ENCODE data around the gene TMEM31. TPM values are rescaled to one million over a fixed set of nuclear protein-coding genes. Genes with fewer than 3 reads are reported as not detected.

The TMEM31 gene
- total and polyA plus RNA-seq, 2 of the 8 experiments (the other 6 are each of a cell fraction or from before 2014, with no cell fraction given), result 0.65 TPM; not detected in 1

DNA sequence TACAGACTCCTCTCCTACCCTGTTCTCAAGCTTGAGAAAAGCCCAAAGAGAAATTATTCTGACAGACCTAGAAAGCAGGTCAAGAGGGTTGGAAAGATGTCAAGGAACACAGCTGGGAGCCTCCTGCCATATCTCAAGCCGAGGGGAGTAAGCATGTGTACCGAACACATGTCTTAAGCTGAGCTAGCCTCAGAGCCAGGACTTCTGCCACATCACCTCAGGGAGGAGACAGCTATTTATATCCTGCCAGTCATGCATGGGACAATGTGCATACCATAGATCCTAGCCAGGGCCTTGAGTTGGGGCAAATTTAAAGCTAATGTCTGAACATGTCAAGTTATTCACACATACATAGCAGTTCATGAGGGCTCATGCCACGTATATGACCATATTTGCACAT is 11.8 kb downstream of the TMEM31 start:
- no peak overlapping the region for H2AK5ac ChIP-seq (ENCODE audit: low read depth, low read length)
- no peak overlapping the region for H4K91ac ChIP-seq (replicated peaks; ENCODE audit: insufficient read length, low read length)
- H3K18ac ChIP-seq (ENCODE audit: extremely low read depth, low read length), result no peak overlapping the region
- H3K79me2 ChIP-seq (ENCODE audit: control insufficient read depth in 1 of 2, insufficient read depth in 2 of 2, low read length in 2 of 2), result no peaks in the 10 kb centered on the region
- H2BK15ac ChIP-seq (ENCODE audit: low read length), result no peak overlapping the region
- H3K27ac ChIP-seq (ENCODE audit: low read depth, low read length), result no peak overlapping the region
- H3K4me3 ChIP-seq (ENCODE audit: extremely low read depth in 1 of 4, insufficient read depth in 2 of 4, low read depth in 3 of 4, low read length in 4 of 4), result no peak overlapping the region
- H2AFZ ChIP-seq (ENCODE audit: low read length), result no peak overlapping the region
- H2BK5ac ChIP-seq (ENCODE audit: low read depth, low read length), result no peak overlapping the region
- H3K36me3 ChIP-seq (ENCODE audit: control insufficient read depth in 2 of 4, insufficient read depth in 4 of 4, low read length in 3 of 4), result no peaks in the 10 kb centered on the region
- no peak overlapping the region for H3K4ac ChIP-seq (replicated peaks; ENCODE audit: insufficient read length, low read depth, low read length)
- no peak overlapping the region for H2BK20ac ChIP-seq (ENCODE audit: low read length)
- no peak overlapping the region for H3K23ac ChIP-seq (ENCODE audit: insufficient read length)
- H3K14ac ChIP-seq (ENCODE audit: insufficient read length), result no peak overlapping the region
- FAIRE-seq (no peak), DNase-seq (ENCODE audit: low read depth in 1 of 2, low spot score in 2 of 2) (no peak)
- H3K27me3 ChIP-seq (replicated peaks in 1 of 4; ENCODE audit: control insufficient read depth in 3 of 4, extremely low read depth in 1 of 4, insufficient read depth in 3 of 4, low read length in 3 of 4), result no peaks in the 10 kb centered on the region
- no peaks in the 10 kb centered on the region for H4K20me1 ChIP-seq (replicated peaks in 1 of 2; ENCODE audit: control insufficient read depth in 1 of 2, insufficient read depth in 2 of 2, low read length in 2 of 2)
- H3K23me2 ChIP-seq (ENCODE audit: low read depth, low read length), result no peaks in the 10 kb centered on the region
- WGBS, 2 experiments (ENCODE audit: extremely low coverage in 1 of 2, insufficient coverage in 1 of 2, insufficient read length in 1 of 2, insufficient replicate concordance in 2 of 2, low coverage in 1 of 2, low lambda C conversion rate in 2 of 2, missing lambda C conversion rate in 1 of 2), result 96% methylated on average over 3 of the region's 3 CpGs; no CpG with 5 or more reads in 1 of the 2 experiments
- CTCF ChIA-PET (ENCODE audit: partially characterized antibody), result interaction anchor here (1.1 to 1.6 kb wide), 2 partner anchors 8 to 11 kb away, joined by 3 to 5 read pairs; no protein-coding TSS in a partner anchor
- no peaks in the 10 kb centered on the region for H3K79me1 ChIP-seq (ENCODE audit: low read depth, low read length)
- POLR2A ChIA-PET (ENCODE audit: partially characterized antibody), result interaction anchor here (0.6 to 2.1 kb wide), 6 partner anchors 9 to 52 kb away, joined by 3 to 6 read pairs (median 3); no protein-coding TSS in a partner anchor
- no peak overlapping the region for H2BK120ac ChIP-seq (replicated peaks; ENCODE audit: low read depth, low read length)
- peaks cover 0 to 5% (median 2%) of the 10 kb centered on the region in 4 experiments; a peak in 4 of 7 replicates for H3K4me1 ChIP-seq (replicated peaks in 1 of 4; ENCODE audit: control insufficient read depth in 3 of 4, insufficient read depth in 4 of 4, low read length in 3 of 4)
- H3K9me3 ChIP-seq (ENCODE audit: insufficient read depth in 2 of 2, low read depth in 1 of 2, low read length in 1 of 2), result no peaks in the 10 kb centered on the region
- no peak overlapping the region for H3K4me2 ChIP-seq (ENCODE audit: insufficient read depth in 1 of 2, low read depth in 2 of 2, low read length in 2 of 2)
- H4K8ac ChIP-seq (ENCODE audit: extremely low read depth, insufficient read depth, low read length), result no peak overlapping the region
- H4K5ac ChIP-seq (ENCODE audit: insufficient read length, low read depth, low read length), result no peak overlapping the region
- H3K56ac ChIP-seq (replicated peaks; ENCODE audit: insufficient read length, low read depth, low read length), result no peak overlapping the region
- H3K9ac ChIP-seq (replicated peaks in 1 of 4; ENCODE audit: extremely low read depth in 1 of 4, low read depth in 3 of 4, low read length in 3 of 4), result no peak overlapping the region
- no peak overlapping the region for H2BK12ac ChIP-seq (ENCODE audit: low read depth, low read length)
- TF ChIP-seq ASH2L (IDR thresholded peaks at IDR 0.05; ENCODE audit: low read length), result no peak
- no peak for TF ChIP-seq SP4 (IDR thresholded peaks at IDR 0.05; ENCODE audit: low read length)
- no peak for TF ChIP-seq CHD2 (IDR thresholded peaks at IDR 0.05; ENCODE audit: low read length)
- no peak for TF ChIP-seq BACH1 (IDR thresholded peaks at IDR 0.05; ENCODE audit: low read length)
- TF ChIP-seq CREB1 (IDR thresholded peaks at IDR 0.05), result no peak
- TF ChIP-seq RAD21 (IDR thresholded peaks at IDR 0.05 in 1 of 2, conservative IDR thresholded peaks at IDR 0.05 in 1 of 2; ENCODE audit: low read depth in 2 of 2, low read length in 2 of 2), result no peak
- no peak for TF ChIP-seq TBP (IDR thresholded peaks at IDR 0.05; ENCODE audit: low read depth, low read length)
- no peak for TF ChIP-seq YY1 (IDR thresholded peaks at IDR 0.05; ENCODE audit: low read depth, low read length)
- no peak for TF ChIP-seq POLR2A (IDR thresholded peaks at IDR 0.05; ENCODE audit: control extremely low read depth in 1 of 2, low read depth in 2 of 2, low read length in 2 of 2)
- TF ChIP-seq GTF2F1 (IDR thresholded peaks at IDR 0.05; ENCODE audit: borderline replicate concordance, low read depth, low read length), result no peak
- no peak for TF ChIP-seq CEBPB (IDR thresholded peaks at IDR 0.05; ENCODE audit: low read depth, low read length)
- no peak for TF ChIP-seq SP2 (IDR thresholded peaks at IDR 0.05; ENCODE audit: low read length)
- no peak for TF ChIP-seq SIX5 (IDR thresholded peaks at IDR 0.05; ENCODE audit: low read depth, low read length)
- TF ChIP-seq EP300 (IDR thresholded peaks at IDR 0.05; ENCODE audit: borderline replicate concordance in 1 of 2, low read depth in 2 of 2, low read length in 2 of 2), result no peak
- TF ChIP-seq CHD1 (IDR thresholded peaks at IDR 0.05; ENCODE audit: low read depth, low read length), result no peak
